PC-3 (cell line): ENCODE results near the gene MYL12B. TPM values are rescaled to one million over a fixed set of nuclear protein-coding genes. Genes with fewer than 3 reads are reported as not detected.

ENCODE experiments used
- ATAC-seq: fragments of 200-7000 bp; cut with Tn5 transposase; 2 replicates; pipeline ENCODE4 v1.9.1; 2020; ENCODE audit warnings: mild to moderate bottlenecking, moderate library complexity
- BruUV-seq: library from RNA; stranded (reverse); fragments of 400-500 nt; replicated peaks from 2 replicates; lab custom pipeline; 2021; lab: Mats Ljungman, UMichigan
- CTCF ChIA-PET: fragments of 300-600 bp; sonication (Branson Sonifier 250); formaldehyde crosslinking; loops from one replicate; lab custom pipeline; 2022; ENCODE audit warnings: antibody characterized with exemption; lab: Charles Lee
- POLR2A ChIA-PET: fragments of 300-600 bp; sonication (Branson Sonifier 250); formaldehyde crosslinking; loops from one replicate; lab custom pipeline; 2022; ENCODE audit warnings: antibody characterized with exemption; ENCODE audit not compliant: unreplicated experiment; lab: Charles Lee
- DNase-seq: peaks from one replicate; pipeline ENCODE4 v3.0.0-alpha.2; 2015
- H2AFZ ChIP-seq: fragments of 300-600 bp; sonication (generic); 2 replicates; pipeline ENCODE4 v1.6.0; 2016; ENCODE audit warnings: antibody characterized with exemption, low read length
- H3F3A ChIP-seq: fragments of 300-600 bp; sonication (generic); one replicate; pipeline ENCODE4 v1.6.0; 2017; ENCODE audit warnings: antibody characterized with exemption, low read length, control low read depth, mild to moderate bottlenecking; ENCODE audit not compliant: unreplicated experiment
- H3K27ac ChIP-seq: fragments of 300-600 bp; sonication (generic); 2 replicates; pipeline ENCODE4 v1.5.1; 2016; ENCODE audit warnings: mild to moderate bottlenecking, low read length
- H3K27me3 ChIP-seq: fragments of 300-600 bp; sonication (generic); 2 replicates; pipeline ENCODE4 v1.6.1; 2016; ENCODE audit warnings: low read length, mixed read lengths
- H3K36me3 ChIP-seq: fragments of 300-600 bp; sonication (generic); 2 replicates; pipeline ENCODE4 v1.6.1; 2016; ENCODE audit warnings: low read depth, mixed run types, low read length, mixed read lengths
- H3K4me1 ChIP-seq: fragments of 300-600 bp; sonication (generic); 2 replicates; pipeline ENCODE4 v1.5.1; 2016; ENCODE audit warnings: low read length; ENCODE audit not compliant: insufficient read depth
- H3K4me2 ChIP-seq: fragments of 300-600 bp; sonication (generic); 2 replicates; pipeline ENCODE4 v1.6.0; 2016; ENCODE audit warnings: low read length
- H3K4me3 ChIP-seq: fragments of 300-600 bp; sonication (generic); 2 replicates; pipeline ENCODE4 v1.5.1; 2016; ENCODE audit warnings: mild to moderate bottlenecking, low read length, mixed read lengths
- H3K79me2 ChIP-seq: fragments of 300-600 bp; sonication (generic); 2 replicates; pipeline ENCODE4 v1.6.1; 2017; ENCODE audit warnings: low read length, mixed read lengths
- H3K9ac ChIP-seq: fragments of 300-600 bp; sonication (generic); 2 replicates; pipeline ENCODE4 v1.6.0; 2016; ENCODE audit warnings: mild to moderate bottlenecking, low read length
- H3K9me2 ChIP-seq: fragments of 300-600 bp; sonication (generic); replicated peaks from 2 replicates; pipeline ENCODE4 v1.6.1; 2016; ENCODE audit warnings: mixed run types, low read length, mixed read lengths
- H3K9me3 ChIP-seq: fragments of 300-600 bp; sonication (generic); 2 replicates; pipeline ENCODE4 v1.6.1; 2016; ENCODE audit warnings: low read length, mixed read lengths
- H4K20me1 ChIP-seq: fragments of 300-600 bp; sonication (generic); 2 replicates; pipeline ENCODE4 v1.6.1; 2016; ENCODE audit warnings: low read length, mixed read lengths
- CTCF ChIP-seq: fragments of 300-600 bp; sonication (generic); conservative IDR thresholded peaks from 2 replicates; pipeline ENCODE4 v1.5.1; 2017; ENCODE audit warnings: antibody characterized with exemption, low read depth, mild to moderate bottlenecking, low read length
- EZH2 ChIP-seq: fragments of 300-600 bp; sonication (generic); IDR thresholded peaks from one replicate; pipeline ENCODE4 v1.6.1; 2017; ENCODE audit warnings: antibody characterized with exemption, mild to moderate bottlenecking, low read length; ENCODE audit not compliant: unreplicated experiment
- EZH2phosphoT487 ChIP-seq: fragments of 300-600 bp; sonication (generic); IDR thresholded peaks from 2 replicates; pipeline ENCODE4 v1.6.1; 2018; ENCODE audit warnings: mild to moderate bottlenecking, antibody characterized with exemption, low read length, borderline replicate concordance
- intact Hi-C: fragments of 100-400 bp; cut with micrococcal nuclease; formaldehyde crosslinking; loops from 2 replicates; pipeline ENCODE4 v1.9.0; 2023
- total RNA-seq: library from RNA; depleted of rRNA; stranded (reverse); fragments of >200 nt; gene quantifications from 2 replicates; pipeline ENCODE4 v1.2.3, GENCODE V29; 2014

The MYL12B gene
- total RNA-seq, 1 experiment from 2014 or later = 308 TPM

- no peaks in the 10 kb centered on the region for H3K27me3 ChIP-seq
- CTCF ChIA-PET = no interaction called here
- H3K4me2 ChIP-seq = peak overlapping the region; percentile 86
- peak overlapping the region; percentile 97 for H3K9ac ChIP-seq
- no peaks in the 10 kb centered on the region for H3F3A ChIP-seq
- no peaks in the 10 kb centered on the region for H3K9me3 ChIP-seq
- POLR2A ChIA-PET = interaction anchor here (0.6 to 1.4 kb wide), 4 partner anchors 15 to 331 kb away, joined by 3 to 10 read pairs (median 5); partner anchors contain the start of gene MYL12A
- peak overlapping the region; percentile 87 for H3K27ac ChIP-seq
- ATAC-seq = peak; percentile 37
- peak overlapping the region; percentile 86 for H3K4me3 ChIP-seq
- intact Hi-C loops = loop anchor here (5.0 kb wide), 1 partner anchor 340 kb away; no protein-coding TSS in a partner anchor
- peak; percentile 41 for DNase-seq
- H3K79me2 ChIP-seq = peaks cover 84% of the 10 kb centered on the region
- TSS peak; percentile 50 for BruUV-seq
- peaks cover 48% of the 10 kb centered on the region for H3K4me1 ChIP-seq
- TF ChIP-seq EZH2phosphoT487 = no peak; the same call in 1 of the 2 replicates
- TF ChIP-seq CTCF = no peak
- no peak for TF ChIP-seq EZH2
- H4K20me1 ChIP-seq = peaks cover 49% of the 10 kb centered on the region
- peaks cover 13% of the 10 kb centered on the region for H3K36me3 ChIP-seq
- peak overlapping the region; percentile 89; the same call in 1 of the 2 replicates for H2AFZ ChIP-seq
- no peaks in the 10 kb centered on the region for H3K9me2 ChIP-seq
Measured at GRCh38 chr18:3262234-3263131, 550 bp downstream of the MYL12B start.

- ChIA-PET POLR2A (interaction anchor here (0.5 to 1.4 kb wide), 6 partner anchors 15 to 341 kb away, joined by 3 to 10 read pairs (median 4); partner anchors contain the start of gene MYL12A), CTCF (interaction anchor here (0.5 kb wide), 1 partner anchor 15 kb away, joined by 5 read pairs; no protein-coding TSS in a partner anchor)
- no peaks in the 10 kb centered on the region for H3K27me3 ChIP-seq
- peaks cover 44% of the 10 kb centered on the region for H3K4me1 ChIP-seq
- H3K9me3 ChIP-seq = no peaks in the 10 kb centered on the region
- peak overlapping the region; percentile 86 for H3K4me2 ChIP-seq
- ATAC-seq = no peak
- BruUV-seq = no TSS peak
- no peak overlapping the region for H2AFZ ChIP-seq
- no peak for TF ChIP-seq EZH2phosphoT487
- no peaks in the 10 kb centered on the region for H3K9me2 ChIP-seq
- H3K79me2 ChIP-seq = peaks cover 84% of the 10 kb centered on the region
- peak overlapping the region; percentile 87; the same call in 1 of the 2 replicates for H3K27ac ChIP-seq
- H3K9ac ChIP-seq = peak overlapping the region; percentile 97
- intact Hi-C loops = loop anchor here (5.0 kb wide), 1 partner anchor 339 kb away; no protein-coding TSS in a partner anchor
- no peaks in the 10 kb centered on the region for H3F3A ChIP-seq
- H4K20me1 ChIP-seq = peaks cover 53% of the 10 kb centered on the region
- H3K36me3 ChIP-seq = peaks cover 5% of the 10 kb centered on the region; the same call in 1 of the 2 replicates
- DNase-seq = no peak
- peak overlapping the region; percentile 86 for H3K4me3 ChIP-seq
Measured at GRCh38 chr18:3263132-3263700, 1.3 kb downstream of the MYL12B start.

GRCh38 chr18:3264362-3264761 is 2.4 kb downstream of the MYL12B start:
- Histone ChIP-seq H3K4me2 (peak overlapping the region; percentile 86), H3K27me3 (no peaks in the 10 kb centered on the region), H3K36me3 (no peaks in the 10 kb centered on the region), H4K20me1 (peaks cover 64% of the 10 kb centered on the region), H3K79me2 (peaks cover 86% of the 10 kb centered on the region), H3F3A (no peaks in the 10 kb centered on the region), H2AFZ (no peak overlapping the region), H3K27ac (no peak overlapping the region), H3K9ac (no peak overlapping the region), H3K4me1 (peaks cover 52% of the 10 kb centered on the region), H3K4me3 (peak overlapping the region; percentile 86), H3K9me2 (no peaks in the 10 kb centered on the region), H3K9me3 (no peaks in the 10 kb centered on the region)
- intact Hi-C loops = loop anchor here (5.0 kb wide), 1 partner anchor 338 kb away; no protein-coding TSS in a partner anchor
- POLR2A ChIA-PET = interaction anchor here (1.4 kb wide), 1 partner anchor 17 kb away, joined by 10 read pairs; the partner anchor contains the start of gene MYL12A
- ATAC-seq (no peak), DNase-seq (no peak)
- no TSS peak for BruUV-seq
- TF ChIP-seq EZH2 (no peak), CTCF (no peak), EZH2phosphoT487 (no peak)
- CTCF ChIA-PET = no interaction called here
